Adrenal gland (tissue), 12 donors: ENCODE data around the gene PLOD3. TPM values are rescaled to one million over a fixed set of nuclear protein-coding genes. Genes with fewer than 3 reads are reported as not detected.

Source experiments
- DNase-seq, 7 donors: peaks; one replicate each; pipeline ENCODE4 v3.0.0-alpha.2; 2019 to 2020
- H3K27ac ChIP-seq, 5 donors: fragments of 200-600 bp; sonication (generic) in 4 of 5; 1 replicate in 3 of 5; 2 replicates in 2 of 5; pipeline versions ENCODE4 v1.5.1 to v1.8.0; 2016 to 2020; ENCODE audit warnings: mild to moderate bottlenecking in 1 of 5
- H3K27me3 ChIP-seq: fragments of 200-600 bp; 2 replicates; pipeline ENCODE4 v1.8.0; 2021
- H3K36me3 ChIP-seq, 2 donors: fragments of 200-600 bp; replicated peaks in 1 of 2; 1 replicate in 1 of 2; 2 replicates in 1 of 2; pipeline versions ENCODE4 v1.5.1 to v1.8.0; 2018 to 2022
- H3K4me1 ChIP-seq, 2 donors: fragments of 200-600 bp; replicated peaks in 1 of 2; 1 replicate in 1 of 2; 2 replicates in 1 of 2; pipeline versions ENCODE4 v1.5.1 to v1.8.0; 2018 to 2021
- H3K4me3 ChIP-seq, 4 donors: fragments of 200-600 bp; sonication (generic) in 3 of 4; one replicate each; pipeline ENCODE4 v1.5.1; 2016 to 2018
- H3K9me3 ChIP-seq, 3 donors: fragments of 200-600 bp; sonication (generic) in 1 of 3; replicated peaks in 1 of 3; 1 replicate in 2 of 3; 2 replicates in 1 of 3; pipeline versions ENCODE4 v1.5.1 to v1.8.0; 2016 to 2021
- CTCF ChIP-seq, 6 experiments: fragments of 450-650 bp in 4 of 6; fragments of 200-600 bp in 2 of 6; sonication (generic) in 1 of 6; IDR thresholded peaks; 1 replicate in 5 of 6; 2 replicates in 1 of 6; pipeline versions ENCODE4 v1.5.1 to v1.8.0; 2016 to 2021; ENCODE audit warnings: antibody characterized with exemption in 6 of 6, mild to moderate bottlenecking in 2 of 6, moderate library complexity in 1 of 6
- POLR2A ChIP-seq, 2 donors: fragments of 450-650 bp; IDR thresholded peaks; one replicate each; pipeline ENCODE4 v1.6.1; 2017; ENCODE audit warnings: antibody characterized with exemption in 2 of 2, mild to moderate bottlenecking in 2 of 2, moderate library complexity in 1 of 2
- WGBS, 4 donors: extraction: QIAGEN DNeasy Blood & Tissue Kit in 2 of 4; methylation state at CpG; one replicate each; pipeline versions ENCODE4 v1.1.5 to v1.1.7; 2013 to 2017; 5-methylcytosine and 5-hydroxymethylcytosine counted together
- intact Hi-C, 2 donors: fragments of 100-400 bp; cut with DNase I; formaldehyde crosslinking; loops; one replicate each; pipeline versions ENCODE4 v1.14.1 to v1.15.0; 2022 to 2023
- polyA plus RNA-seq, 3 donors: library from polyadenylated mRNA; stranded (reverse); fragments of 200-250 nt in 2 of 3; fragments of 350-450 nt in 1 of 3; fragmentation: Illumina TruSeq in 1 of 3; extraction: RNeasy Lipid Tissue Mini Kit (QIAGEN cat#74804) in 1 of 3; gene quantifications; one replicate each; pipeline ENCODE4 v1.2.3, GENCODE V29; 2013 to 2014
- total RNA-seq, 9 donors: library from RNA; depleted of rRNA in 4 of 9; stranded (reverse); fragments of >200 nt in 4 of 9; fragments of 120-200 nt in 1 of 9; fragmentation: NEBNext Ultra II Directional in 1 of 9; extraction: Animal tissue kit (Norgen Biotek cat#: 25700) in 1 of 9; gene quantifications; one replicate each; pipeline versions ENCODE4 v1.1.0 to v1.2.4, GENCODE V29; 2013 to 2023
- donor health status: healthy with polysubstance abuse.
- donor health status: Bipolar disorder and iron deficiency.
- donor health status: DM: yes; HTN: yes; CAD: no.
- donor health status: DM: no; HTN: no; CAD: no.
- donor health status: DM: no; HTN: no; CAD: no.
- donor health status: DM: yes; HTN: yes; CAD: no.

The PLOD3 gene
- total and polyA plus RNA-seq, 12 donors = 24.1 to 62.2 (median 51.4) TPM

DNA sequence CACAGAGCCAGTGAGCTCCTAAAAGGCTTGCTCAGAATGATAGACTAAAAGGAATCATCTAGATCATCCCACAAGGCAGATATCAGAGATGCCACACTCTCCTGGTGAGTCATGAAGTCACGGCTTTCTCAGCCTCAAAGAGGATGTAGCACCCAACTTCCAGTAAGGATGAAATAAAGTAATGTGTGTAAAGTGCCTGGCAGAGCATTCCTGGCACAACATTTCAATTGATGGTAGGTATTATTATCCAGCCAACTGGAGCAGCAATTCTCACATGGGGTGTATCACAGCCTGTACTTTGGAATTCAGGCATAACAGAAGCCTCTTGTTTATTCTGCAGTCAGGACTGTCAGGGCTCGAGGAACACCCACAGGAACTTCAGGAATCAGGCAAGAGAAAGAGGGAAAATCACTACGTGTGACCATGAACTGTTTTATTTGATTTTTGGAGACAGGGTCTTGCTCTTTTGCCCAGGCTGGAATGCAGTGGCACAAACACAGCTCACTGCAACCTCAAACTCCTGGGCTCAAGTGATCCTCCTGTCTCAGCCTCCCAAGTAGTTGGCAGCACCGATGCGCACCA is 32.0 kb downstream of the PLOD3 start:
- DNase-seq = no peak
- Histone ChIP-seq H3K27ac (no peak overlapping the region), H3K36me3 (no peaks in the 10 kb centered on the region), H3K4me3 (no peak overlapping the region), H3K27me3 (peaks cover 20% of the 10 kb centered on the region), H3K9me3 (no peaks in the 10 kb centered on the region), H3K4me1 (no peaks in the 10 kb centered on the region)
- intact Hi-C loops = no loop called here
- no peak for TF ChIP-seq POLR2A (IDR thresholded peaks at IDR 0.05)
- no peak for TF ChIP-seq CTCF (IDR thresholded peaks at IDR 0.05)
- WGBS, 4 donors = 37 to 54% (median 51%) methylated on average over 5 of the region's 5 CpGs

DNA sequence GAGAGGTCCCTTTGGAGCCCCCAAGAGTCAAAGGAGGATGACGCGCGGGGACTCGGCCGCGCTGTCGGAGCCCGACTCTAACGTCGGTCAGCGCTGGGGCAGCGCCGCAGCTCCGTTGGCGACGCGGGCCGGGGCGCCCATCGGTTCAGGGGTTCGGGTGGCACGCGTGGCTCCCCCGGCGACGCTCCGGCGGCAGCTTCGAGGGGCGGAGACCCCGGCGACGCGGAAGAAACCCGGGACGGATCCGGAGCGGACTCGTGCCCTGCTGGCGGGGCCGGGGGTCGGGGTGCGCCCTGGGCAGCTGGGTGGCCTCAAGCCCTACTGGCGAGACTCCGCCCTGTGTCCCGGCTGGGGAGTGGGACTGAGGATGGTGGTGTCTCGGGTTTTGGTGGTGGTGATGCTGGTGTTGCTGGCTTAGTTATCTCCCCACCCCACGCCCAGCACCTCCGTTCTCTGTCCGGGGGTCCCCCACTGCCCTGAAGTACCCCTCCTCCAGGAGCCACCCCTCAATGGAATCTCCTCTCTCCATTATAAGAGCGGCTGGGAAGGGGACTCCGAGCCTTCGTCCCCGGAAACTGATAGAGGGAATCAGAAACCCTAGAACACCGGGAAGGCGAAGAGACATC is 37.1 kb downstream of the PLOD3 start, which contains the start of gene NAT16:
TSS of gene NAT16 (minus strand) at position 164 of the 626 bp plus-strand sequence. CDS start 5,486 bp downstream, outside the sequence.
- peaks cover 59% of the 10 kb centered on the region for H3K27me3 ChIP-seq
- no peak for DNase-seq
- no peak within 1 kb of the TSS for H3K4me3 ChIP-seq
- 3 to 5% (median 4%) methylated on average over 14 to 56 of the region's 56 CpGs for WGBS, 4 donors
- H3K36me3 ChIP-seq = no peaks in the 10 kb centered on the region
- peaks cover 0 to 5% of the 10 kb centered on the region in 2 donors for H3K4me1 ChIP-seq
- no peaks in the 10 kb centered on the region for H3K9me3 ChIP-seq
- intact Hi-C loops = loop anchor here in 1 of 2 donors (5.0 kb wide), 1 partner anchor 52 kb away; no protein-coding TSS in a partner anchor
- H3K27ac ChIP-seq = no peak within 1 kb of the TSS
- no peak for TF ChIP-seq CTCF (IDR thresholded peaks at IDR 0.05)
- TF ChIP-seq POLR2A (IDR thresholded peaks at IDR 0.05) = no peak

- intact Hi-C loops = loop anchor here in 1 of 2 donors (5.0 kb wide), 1 partner anchor 53 kb away; no protein-coding TSS in a partner anchor
- Histone ChIP-seq H3K27me3 (peaks cover 64% of the 10 kb centered on the region), H3K27ac (no peak overlapping the region), H3K4me1 (peaks cover 0 to 5% of the 10 kb centered on the region in 2 donors), H3K36me3 (no peaks in the 10 kb centered on the region), H3K9me3 (no peaks in the 10 kb centered on the region), H3K4me3 (no peak overlapping the region)
- TF ChIP-seq CTCF (IDR thresholded peaks at IDR 0.05) (no peak), POLR2A (IDR thresholded peaks at IDR 0.05) (no peak)
- no peak for DNase-seq
- WGBS, 4 donors = 0 to 13% (median 2%) methylated on average over 3 to 27 of the region's 27 CpGs
Measured at GRCh38 chr7:101179713-101180112, 37.7 kb downstream of the PLOD3 start.

GRCh38 chr7:101179117-101179516 is 38.3 kb downstream of the PLOD3 start:
- H3K4me3 ChIP-seq = no peak overlapping the region
- intact Hi-C loops = no loop called here
- 1 to 3% (median 3%) methylated on average over 15 to 20 of the region's 20 CpGs for WGBS, 4 donors
- DNase-seq = no peak
- peaks cover 0 to 5% of the 10 kb centered on the region in 2 donors for H3K4me1 ChIP-seq
- H3K9me3 ChIP-seq = no peaks in the 10 kb centered on the region
- peaks cover 66% of the 10 kb centered on the region for H3K27me3 ChIP-seq
- TF ChIP-seq CTCF (IDR thresholded peaks at IDR 0.05) = no peak
- no peak for TF ChIP-seq POLR2A (IDR thresholded peaks at IDR 0.05)
- H3K36me3 ChIP-seq = no peaks in the 10 kb centered on the region
- no peak overlapping the region for H3K27ac ChIP-seq
